HEK293T (cell line): ENCODE results near the gene AKNA.

Source experiments
- BHLHE40 ChIP-seq: fragments of 450-650 bp; IDR thresholded peaks from 2 replicates; pipeline ENCODE4 v1.6.1; 2016; ENCODE audit warnings: mild to moderate bottlenecking, moderate library complexity, borderline replicate concordance
- CTBP1 ChIP-seq: fragments of 450-650 bp; IDR thresholded peaks from 2 replicates; pipeline ENCODE4 v1.6.1; 2016; ENCODE audit warnings: borderline replicate concordance
- ELF4 ChIP-seq: fragments of 450-650 bp; IDR thresholded peaks from 2 replicates; pipeline ENCODE4 v1.6.1; 2017; ENCODE audit warnings: antibody characterized with exemption
- FOXK2 ChIP-seq: fragments of 450-650 bp; IDR thresholded peaks from 2 replicates; pipeline ENCODE4 v1.6.1; 2016; ENCODE audit warnings: mild to moderate bottlenecking
- FOXM1 ChIP-seq: fragments of 450-650 bp; IDR thresholded peaks from 2 replicates; pipeline ENCODE4 v1.6.1; 2017; ENCODE audit warnings: mild to moderate bottlenecking, borderline replicate concordance
- HDGF ChIP-seq: fragments of 450-650 bp; IDR thresholded peaks from 2 replicates; pipeline ENCODE4 v1.6.1; 2017; ENCODE audit warnings: antibody characterized with exemption, borderline replicate concordance
- L3MBTL2 ChIP-seq: fragments of 450-650 bp; conservative IDR thresholded peaks from 2 replicates; pipeline ENCODE4 v1.6.1; 2016; ENCODE audit warnings: mild to moderate bottlenecking
- LEF1 ChIP-seq: fragments of 450-650 bp; IDR thresholded peaks from 2 replicates; pipeline ENCODE4 v1.6.1; 2017; ENCODE audit warnings: mild to moderate bottlenecking, borderline replicate concordance
- NFRKB ChIP-seq: fragments of 450-650 bp; IDR thresholded peaks from 2 replicates; pipeline ENCODE4 v1.6.1; 2016; ENCODE audit warnings: mild to moderate bottlenecking, moderate library complexity
- SP1 ChIP-seq: fragments of 450-650 bp; IDR thresholded peaks from 2 replicates; pipeline ENCODE4 v1.6.1; 2017
- SUZ12 ChIP-seq: fragments of 450-650 bp; IDR thresholded peaks from 2 replicates; pipeline ENCODE4 v1.6.1; 2016; ENCODE audit warnings: mild to moderate bottlenecking
- TARDBP ChIP-seq: fragments of 450-650 bp; IDR thresholded peaks from 2 replicates; pipeline ENCODE4 v1.6.1; 2016

GRCh38 chr9:114286146-114286679 is 101.6 kb downstream of the AKNA start:
- no peak for TF ChIP-seq ELF4
- no peak for TF ChIP-seq SP1
- no peak for TF ChIP-seq HDGF
- no peak for TF ChIP-seq TARDBP
- TF ChIP-seq BHLHE40, result no peak
- no peak for TF ChIP-seq FOXK2
- TF ChIP-seq FOXM1, result no peak
- TF ChIP-seq LEF1, result no peak
- TF ChIP-seq CTBP1, result no peak
- TF ChIP-seq SUZ12, result no peak
- no peak for TF ChIP-seq L3MBTL2
- no peak for TF ChIP-seq NFRKB
